ENCODE data around the gene SLC15A3. TPM values are rescaled to one million over a fixed set of nuclear protein-coding genes. Genes with fewer than 3 reads are reported as not detected.

The SLC15A3 gene
- total RNA-seq, 2 donors from 2014 or later = 2.0 to 6.2 TPM

DNA sequence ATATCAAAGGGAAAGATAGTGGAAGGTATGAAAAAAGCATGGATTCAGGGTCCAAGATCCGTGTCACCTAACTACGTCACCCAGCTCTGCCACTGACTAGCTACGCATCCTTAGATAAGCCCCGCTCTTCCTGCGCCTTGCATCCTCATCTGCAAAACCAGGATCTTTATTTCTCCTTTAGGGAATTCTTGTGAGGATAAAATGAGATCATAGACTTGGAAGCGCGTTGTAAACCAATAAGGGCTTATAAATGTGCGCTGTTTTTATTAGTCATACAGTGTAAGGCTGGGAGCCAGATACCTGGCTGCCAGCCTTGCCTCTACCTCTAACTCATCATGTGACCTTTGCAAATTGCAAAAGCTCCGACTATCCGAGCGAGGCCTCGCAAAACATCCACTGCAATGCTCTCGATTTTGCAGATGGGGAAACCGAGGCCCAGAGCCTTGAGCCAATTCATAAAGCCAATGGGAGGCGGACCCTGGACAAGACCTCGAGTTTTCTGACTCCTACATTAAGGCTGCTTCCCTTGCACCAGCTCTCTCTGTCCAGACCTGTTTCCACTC, 46.3 kb downstream of the SLC15A3 start:
- no peak for TF ChIP-seq POLR2A (IDR thresholded peaks at IDR 0.05)
- TF ChIP-seq, protein P1, sequence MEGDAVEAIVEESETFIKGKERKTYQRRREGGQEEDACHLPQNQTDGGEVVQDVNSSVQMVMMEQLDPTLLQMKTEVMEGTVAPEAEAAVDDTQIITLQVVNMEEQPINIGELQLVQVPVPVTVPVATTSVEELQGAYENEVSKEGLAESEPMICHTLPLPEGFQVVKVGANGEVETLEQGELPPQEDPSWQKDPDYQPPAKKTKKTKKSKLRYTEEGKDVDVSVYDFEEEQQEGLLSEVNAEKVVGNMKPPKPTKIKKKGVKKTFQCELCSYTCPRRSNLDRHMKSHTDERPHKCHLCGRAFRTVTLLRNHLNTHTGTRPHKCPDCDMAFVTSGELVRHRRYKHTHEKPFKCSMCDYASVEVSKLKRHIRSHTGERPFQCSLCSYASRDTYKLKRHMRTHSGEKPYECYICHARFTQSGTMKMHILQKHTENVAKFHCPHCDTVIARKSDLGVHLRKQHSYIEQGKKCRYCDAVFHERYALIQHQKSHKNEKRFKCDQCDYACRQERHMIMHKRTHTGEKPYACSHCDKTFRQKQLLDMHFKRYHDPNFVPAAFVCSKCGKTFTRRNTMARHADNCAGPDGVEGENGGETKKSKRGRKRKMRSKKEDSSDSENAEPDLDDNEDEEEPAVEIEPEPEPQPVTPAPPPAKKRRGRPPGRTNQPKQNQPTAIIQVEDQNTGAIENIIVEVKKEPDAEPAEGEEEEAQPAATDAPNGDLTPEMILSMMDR (IDR thresholded peaks at IDR 0.05) = no peak
- no peaks in the 10 kb centered on the region for H3K27me3 ChIP-seq
- ATAC-seq = peak; percentile 37
- H3K36me3 ChIP-seq (replicated peaks in 1 of 2; ENCODE audit: insufficient read depth in 1 of 2, low read depth in 2 of 2) = peaks cover 2 to 20% of the 10 kb centered on the region in 2 donors
- intact Hi-C loops (cut with DNase I) = no loop called here
- no peaks in the 10 kb centered on the region for H3K9me3 ChIP-seq
- 5 to 7% methylated on average over 14 to 16 of the region's 16 CpGs for WGBS, 2 donors
- peak overlapping the region; percentile 75 to 95 for H3K4me3 ChIP-seq
- peak in 3 of 4 donors; percentile 41 to 54 (median 43) for DNase-seq
- peaks cover 33% of the 10 kb centered on the region for H3K4me1 ChIP-seq
- peak overlapping the region; percentile 86 to 96 (median 95) for H3K27ac ChIP-seq

DNA sequence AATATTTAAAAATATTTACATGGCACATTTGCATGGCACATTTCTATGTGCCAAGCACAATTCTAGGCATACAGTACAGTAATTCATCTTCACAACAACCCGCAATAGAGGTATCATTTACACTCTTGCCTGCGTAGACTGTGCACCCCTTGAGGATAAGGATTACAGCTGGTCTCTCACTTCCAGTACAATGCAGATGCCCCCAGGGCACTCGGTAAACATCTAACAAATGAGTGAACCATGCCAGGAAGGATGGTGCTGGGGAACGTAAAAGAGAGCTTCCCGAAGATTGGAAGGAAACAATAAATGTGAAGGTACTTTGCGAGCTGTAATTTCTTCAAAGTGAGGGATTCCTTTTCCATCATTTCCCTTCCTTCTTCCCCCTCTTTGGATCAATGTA, 46.9 kb downstream of the SLC15A3 start:
- TF ChIP-seq POLR2A (IDR thresholded peaks at IDR 0.05) = no peak
- TF ChIP-seq, protein P1 (IDR thresholded peaks at IDR 0.05) = no peak
- H3K4me1 ChIP-seq = peaks cover 33% of the 10 kb centered on the region
- H3K4me3 ChIP-seq = no peak overlapping the region
- intact Hi-C loops (cut with DNase I) = no loop called here
- WGBS, 2 donors = 46 to 51% methylated on average over 6 of the region's 6 CpGs
- H3K27me3 ChIP-seq = no peaks in the 10 kb centered on the region
- no peaks in the 10 kb centered on the region for H3K9me3 ChIP-seq
- ATAC-seq (no peak), DNase-seq (no peak)
- peak overlapping the region in 3 of 4 donors; percentile 7 to 96 (median 9) for H3K27ac ChIP-seq
- peaks cover 4 to 26% of the 10 kb centered on the region in 2 donors for H3K36me3 ChIP-seq (replicated peaks in 1 of 2; ENCODE audit: insufficient read depth in 1 of 2, low read depth in 2 of 2)

DNA sequence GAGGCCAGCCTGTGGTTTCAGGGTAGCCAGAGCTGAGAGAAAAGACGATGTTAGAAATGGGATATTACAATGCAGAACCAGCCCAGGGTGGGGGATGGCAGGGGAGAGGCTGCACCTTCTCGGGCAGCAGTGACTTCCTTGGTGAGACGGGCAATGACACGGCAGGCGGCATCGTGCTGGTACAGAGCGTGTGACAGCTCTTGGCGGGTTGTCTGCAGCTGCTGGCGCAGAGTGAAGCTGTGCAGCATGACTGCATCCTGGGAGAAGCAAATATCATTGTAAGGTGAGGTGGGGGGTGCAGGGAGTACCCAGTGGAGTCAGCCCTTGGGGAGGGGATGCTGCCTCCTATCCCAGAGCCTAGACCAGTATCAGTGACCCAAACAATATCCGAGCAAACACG, 49.4 kb downstream of the SLC15A3 start:
- Histone ChIP-seq H3K9me3 (no peaks in the 10 kb centered on the region), H3K27ac (no peak overlapping the region), H3K4me3 (no peak overlapping the region), H3K36me3 (replicated peaks in 1 of 2; ENCODE audit: insufficient read depth in 1 of 2, low read depth in 2 of 2) (peaks cover 17 to 42% of the 10 kb centered on the region in 2 donors), H3K27me3 (no peaks in the 10 kb centered on the region), H3K4me1 (peaks cover 33% of the 10 kb centered on the region)
- WGBS, 2 donors = 91 to 94% methylated on average over 11 of the region's 11 CpGs
- ATAC-seq = no peak
- intact Hi-C loops (cut with DNase I) = loop anchor here (5.0 kb wide), 1 partner anchor 65 kb away; no protein-coding TSS in a partner anchor
- no peak for DNase-seq
- TF ChIP-seq, protein P1 (IDR thresholded peaks at IDR 0.05) = no peak
- no peak for TF ChIP-seq POLR2A (IDR thresholded peaks at IDR 0.05)

DNA sequence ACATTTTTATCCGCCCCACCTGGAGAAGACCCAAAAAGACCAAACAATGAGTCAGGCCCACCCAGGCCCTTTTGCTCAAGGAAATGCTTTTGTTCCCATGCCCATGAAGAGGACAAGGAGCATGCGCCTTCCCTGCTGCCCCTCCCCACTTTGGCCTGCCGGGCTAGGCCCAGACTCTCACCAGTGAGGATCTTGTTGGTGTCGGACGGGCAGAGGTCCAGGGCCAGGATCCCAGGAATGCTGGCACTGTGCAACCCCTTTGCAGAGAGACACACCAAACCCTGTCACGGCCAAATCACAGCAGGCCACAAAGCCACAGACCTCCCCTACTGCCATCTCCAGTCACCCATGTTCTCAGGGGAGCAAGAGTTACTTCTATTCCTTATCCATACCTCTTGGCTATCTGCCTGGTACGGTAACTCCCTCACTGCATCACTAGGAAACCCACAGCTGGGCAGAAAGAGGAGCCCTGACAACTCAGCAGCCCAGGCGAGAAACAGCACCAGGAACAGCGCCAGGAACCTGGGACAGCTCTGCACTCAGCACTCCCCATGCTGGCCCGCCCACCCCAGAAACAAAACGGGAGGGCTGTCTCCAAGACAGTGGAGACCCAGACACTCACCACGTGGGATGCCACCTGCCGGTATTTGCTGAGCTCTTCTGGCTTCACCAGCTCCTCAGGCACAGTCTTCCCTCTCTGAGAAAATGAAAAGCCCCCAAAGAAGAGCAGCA, 51.1 kb downstream of the SLC15A3 start:
- ATAC-seq = no peak
- Histone ChIP-seq H3K36me3 (replicated peaks in 1 of 2; ENCODE audit: insufficient read depth in 1 of 2, low read depth in 2 of 2) (peaks cover 29 to 56% of the 10 kb centered on the region in 2 donors), H3K27me3 (no peaks in the 10 kb centered on the region), H3K27ac (no peak overlapping the region), H3K4me3 (no peak overlapping the region), H3K4me1 (peaks cover 28% of the 10 kb centered on the region), H3K9me3 (no peaks in the 10 kb centered on the region)
- no peak for DNase-seq
- TF ChIP-seq POLR2A (IDR thresholded peaks at IDR 0.05) = no peak
- TF ChIP-seq, protein P1 (IDR thresholded peaks at IDR 0.05) = no peak
- intact Hi-C loops (cut with DNase I) = loop anchor here (5.0 kb wide), 1 partner anchor 64 kb away; no protein-coding TSS in a partner anchor
- WGBS, 2 donors = 81 to 82% methylated on average over 12 to 13 of the region's 13 CpGs
